ENCODE measurements around the gene ACOX3. TPM values are rescaled to one million over a fixed set of nuclear protein-coding genes. Genes with fewer than 3 reads are reported as not detected.

Gene ACOX3
- total RNA-seq, 4 donors from 2014 or later = 18.7 to 104 (median 31.3) TPM

DNA sequence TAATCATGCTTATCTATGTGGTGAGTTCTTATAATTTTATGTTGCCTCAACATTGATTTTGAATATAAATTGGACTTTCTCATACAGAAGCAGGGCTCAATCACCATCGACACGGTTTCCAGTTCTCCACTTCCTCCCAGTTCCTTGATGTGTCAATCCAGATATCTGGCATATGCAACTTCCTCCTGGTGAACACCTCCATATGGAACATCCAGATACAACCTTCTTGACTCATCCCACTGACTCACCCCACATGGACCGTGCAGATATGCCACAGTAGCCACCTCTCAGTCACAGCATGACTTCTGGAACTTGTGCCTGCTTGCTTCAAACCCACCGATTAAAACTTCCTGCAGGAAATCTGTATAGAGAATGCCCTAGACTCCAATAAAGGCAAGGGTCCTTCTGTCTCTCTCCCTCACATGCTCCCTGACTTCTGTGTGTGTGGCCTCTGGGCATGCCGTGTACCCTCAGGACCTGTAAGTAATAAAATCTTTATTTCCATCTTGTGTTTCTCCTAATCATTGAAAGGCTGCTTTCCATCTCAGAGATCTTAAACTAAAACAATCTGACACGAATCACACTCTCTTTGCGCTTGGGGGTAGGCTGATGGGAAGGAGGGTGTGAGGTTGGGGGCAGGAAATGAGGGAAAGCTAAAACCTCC lies 104.0 kb downstream of the ACOX3 start:
- in situ Hi-C loops (cut with MboI; ENCODE audit: low pct_ligation_motif_present in 1 of 4, low pct_unique_long_range_greater_than_20kb in 1 of 4, low sequenced_read_pairs in 3 of 4) (no loop called here), intact Hi-C loops (cut with DNase I; ENCODE audit: low total_unique reads) (no loop called here)
- Histone ChIP-seq H3K27me3 (no peaks in the 10 kb centered on the region), H3K36me3 (no peaks in the 10 kb centered on the region), H3K27ac (no peak overlapping the region), H3K9me3 (no peaks in the 10 kb centered on the region), H3K4me3 (no peak overlapping the region), H3K4me1 (peaks cover 0 to 8% (median under 1%) of the 10 kb centered on the region in 4 donors)
- 75 to 85% methylated on average over 4 to 7 of the region's 7 CpGs for WGBS, 2 donors (ENCODE audit: low coverage in 1 of 2)
- DNase-seq = no peak
- TF ChIP-seq POLR2A (IDR thresholded peaks at IDR 0.05) = no peak

DNA sequence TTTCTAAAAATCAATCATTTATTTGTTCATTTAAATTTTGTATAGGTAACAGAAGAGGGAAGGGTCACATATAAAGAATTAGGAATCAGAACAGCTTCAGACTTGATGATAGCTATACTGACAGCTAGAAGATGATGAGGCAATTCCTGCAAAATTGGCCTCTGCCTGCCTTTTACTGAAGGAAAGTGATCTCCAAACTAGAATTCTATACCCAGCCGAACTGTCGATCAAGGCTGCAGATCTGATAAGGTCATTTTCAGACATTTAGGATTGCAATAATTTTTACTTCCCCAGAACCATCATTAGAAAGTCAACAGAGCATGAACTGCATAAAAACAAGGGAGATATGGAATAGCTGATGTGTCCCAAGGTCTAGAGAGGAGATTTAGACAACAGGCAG lies 104.7 kb downstream of the ACOX3 start:
- H3K4me1 ChIP-seq = peaks cover 0 to 7% (median 0%) of the 10 kb centered on the region in 4 donors
- WGBS, 2 donors (ENCODE audit: low coverage in 1 of 2) = 99 to 100% methylated on average over 2 of the region's 2 CpGs
- in situ Hi-C loops (cut with MboI; ENCODE audit: low pct_ligation_motif_present in 1 of 4, low pct_unique_long_range_greater_than_20kb in 1 of 4, low sequenced_read_pairs in 3 of 4) (no loop called here), intact Hi-C loops (cut with DNase I; ENCODE audit: low total_unique reads) (no loop called here)
- TF ChIP-seq, protein P1, sequence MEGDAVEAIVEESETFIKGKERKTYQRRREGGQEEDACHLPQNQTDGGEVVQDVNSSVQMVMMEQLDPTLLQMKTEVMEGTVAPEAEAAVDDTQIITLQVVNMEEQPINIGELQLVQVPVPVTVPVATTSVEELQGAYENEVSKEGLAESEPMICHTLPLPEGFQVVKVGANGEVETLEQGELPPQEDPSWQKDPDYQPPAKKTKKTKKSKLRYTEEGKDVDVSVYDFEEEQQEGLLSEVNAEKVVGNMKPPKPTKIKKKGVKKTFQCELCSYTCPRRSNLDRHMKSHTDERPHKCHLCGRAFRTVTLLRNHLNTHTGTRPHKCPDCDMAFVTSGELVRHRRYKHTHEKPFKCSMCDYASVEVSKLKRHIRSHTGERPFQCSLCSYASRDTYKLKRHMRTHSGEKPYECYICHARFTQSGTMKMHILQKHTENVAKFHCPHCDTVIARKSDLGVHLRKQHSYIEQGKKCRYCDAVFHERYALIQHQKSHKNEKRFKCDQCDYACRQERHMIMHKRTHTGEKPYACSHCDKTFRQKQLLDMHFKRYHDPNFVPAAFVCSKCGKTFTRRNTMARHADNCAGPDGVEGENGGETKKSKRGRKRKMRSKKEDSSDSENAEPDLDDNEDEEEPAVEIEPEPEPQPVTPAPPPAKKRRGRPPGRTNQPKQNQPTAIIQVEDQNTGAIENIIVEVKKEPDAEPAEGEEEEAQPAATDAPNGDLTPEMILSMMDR (IDR thresholded peaks at IDR 0.05) = no peak
- no peak for TF ChIP-seq POLR2AphosphoS5 (IDR thresholded peaks at IDR 0.05)
- TF ChIP-seq EP300 (IDR thresholded peaks at IDR 0.05; ENCODE audit: low read depth) = no peak
- no peak for TF ChIP-seq POLR2A (IDR thresholded peaks at IDR 0.05)
- H3K27me3 ChIP-seq = no peaks in the 10 kb centered on the region
- no peak overlapping the region for H3K4me3 ChIP-seq
- no peaks in the 10 kb centered on the region for H3K36me3 ChIP-seq
- H3K27ac ChIP-seq = no peak overlapping the region
- no peak for DNase-seq
- H3K9me3 ChIP-seq = no peaks in the 10 kb centered on the region

DNA sequence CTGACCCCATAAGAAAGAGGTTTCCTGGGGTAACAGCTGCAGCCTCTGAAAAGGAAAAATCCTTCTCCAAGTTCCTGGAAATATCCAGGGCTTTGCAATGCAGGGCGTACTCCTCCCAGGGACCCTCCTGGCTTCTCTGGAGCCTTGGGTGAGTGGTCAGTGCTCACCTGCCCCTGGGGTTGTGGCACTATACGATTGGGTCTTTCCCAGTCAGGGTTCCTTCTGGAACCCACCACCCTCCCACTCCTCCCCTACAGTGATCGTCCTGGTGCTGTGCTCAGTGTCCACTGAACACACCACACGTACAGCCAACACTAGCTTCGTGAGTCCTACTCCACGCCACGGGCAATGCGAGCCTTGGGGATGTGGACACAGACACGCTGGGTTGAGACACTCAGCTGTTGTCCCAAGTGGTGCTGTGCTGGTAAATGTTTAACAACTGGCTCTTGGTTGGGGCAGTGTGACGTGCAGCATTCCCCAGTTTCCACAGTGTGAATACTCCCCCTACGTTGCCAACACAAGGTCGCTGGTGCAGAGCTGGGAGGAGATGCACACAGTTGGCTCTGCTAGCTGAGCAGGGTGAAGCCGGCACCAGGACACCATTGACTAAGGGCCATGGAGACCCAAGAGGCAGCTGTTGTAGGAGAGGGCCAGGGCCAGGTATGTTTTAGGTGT lies 105.6 kb downstream of the ACOX3 start:
- in situ Hi-C loops (cut with MboI; ENCODE audit: low pct_ligation_motif_present in 1 of 4, low pct_unique_long_range_greater_than_20kb in 1 of 4, low sequenced_read_pairs in 3 of 4) = no loop called here
- no peak overlapping the region for H3K27ac ChIP-seq
- H3K36me3 ChIP-seq = no peaks in the 10 kb centered on the region
- intact Hi-C loops (cut with DNase I; ENCODE audit: low total_unique reads) = no loop called here
- H3K27me3 ChIP-seq = no peaks in the 10 kb centered on the region
- H3K9me3 ChIP-seq = no peaks in the 10 kb centered on the region
- H3K4me1 ChIP-seq = peaks cover 0 to 10% (median 2%) of the 10 kb centered on the region in 4 donors
- 81% methylated on average over 13 of the region's 13 CpGs; no CpG with 5 or more reads in 1 of the 2 donors for WGBS, 2 donors (ENCODE audit: low coverage in 1 of 2)
- H3K4me3 ChIP-seq = no peak overlapping the region
- peak; percentile 3 for DNase-seq
- TF ChIP-seq EP300 (IDR thresholded peaks at IDR 0.05; ENCODE audit: low read depth) (no peak), POLR2A (IDR thresholded peaks at IDR 0.05) (no peak)

DNA sequence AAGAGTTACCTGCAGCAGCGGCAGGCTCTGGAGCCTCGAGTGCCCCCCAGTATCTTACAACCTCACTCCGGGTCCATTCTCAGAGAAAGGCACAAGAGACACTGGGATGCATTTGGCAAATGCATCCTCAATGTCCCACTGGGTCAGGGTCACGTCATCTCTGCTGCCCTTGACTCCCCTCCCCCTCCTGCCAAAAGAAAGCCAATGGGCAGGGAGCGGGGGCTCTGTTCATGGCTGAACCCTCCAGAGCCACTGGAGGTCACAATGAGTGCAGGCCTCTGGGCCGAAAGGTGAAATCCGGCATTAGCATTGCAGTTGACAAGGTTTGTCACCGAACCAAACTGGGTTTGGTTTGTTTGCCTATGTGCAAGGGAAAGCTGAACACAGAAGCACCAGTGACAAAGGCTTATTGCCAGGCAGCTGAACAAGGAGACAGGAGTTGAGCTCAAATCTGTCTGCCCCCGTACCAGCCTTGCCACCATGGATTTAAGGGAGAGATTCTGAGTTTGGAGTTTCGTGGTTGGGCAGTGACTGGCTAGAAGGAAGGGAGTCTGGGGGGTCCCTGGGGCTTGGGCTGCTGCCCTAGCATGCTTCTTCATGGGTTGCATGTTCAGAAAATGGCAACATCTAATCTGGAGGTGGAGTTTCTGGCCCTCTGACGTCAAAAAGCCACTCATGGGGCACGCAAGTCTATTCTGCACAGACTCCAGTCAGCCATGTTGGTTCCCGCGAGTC lies 106.6 kb downstream of the ACOX3 start:
- H3K27me3 ChIP-seq = no peaks in the 10 kb centered on the region
- intact Hi-C loops (cut with DNase I; ENCODE audit: low total_unique reads) (no loop called here), in situ Hi-C loops (cut with MboI; ENCODE audit: low pct_ligation_motif_present in 1 of 4, low pct_unique_long_range_greater_than_20kb in 1 of 4, low sequenced_read_pairs in 3 of 4) (no loop called here)
- H3K4me1 ChIP-seq = peaks cover 0 to 10% (median 2%) of the 10 kb centered on the region in 4 donors
- H3K4me3 ChIP-seq = no peak overlapping the region
- H3K36me3 ChIP-seq = no peaks in the 10 kb centered on the region
- no peak for DNase-seq
- TF ChIP-seq, protein P1 (IDR thresholded peaks at IDR 0.05) = no peak
- H3K9me3 ChIP-seq = no peaks in the 10 kb centered on the region
- WGBS, 2 donors (ENCODE audit: low coverage in 1 of 2) = 85 to 100% methylated on average over 1 to 14 of the region's 14 CpGs
- no peak overlapping the region for H3K27ac ChIP-seq

DNA sequence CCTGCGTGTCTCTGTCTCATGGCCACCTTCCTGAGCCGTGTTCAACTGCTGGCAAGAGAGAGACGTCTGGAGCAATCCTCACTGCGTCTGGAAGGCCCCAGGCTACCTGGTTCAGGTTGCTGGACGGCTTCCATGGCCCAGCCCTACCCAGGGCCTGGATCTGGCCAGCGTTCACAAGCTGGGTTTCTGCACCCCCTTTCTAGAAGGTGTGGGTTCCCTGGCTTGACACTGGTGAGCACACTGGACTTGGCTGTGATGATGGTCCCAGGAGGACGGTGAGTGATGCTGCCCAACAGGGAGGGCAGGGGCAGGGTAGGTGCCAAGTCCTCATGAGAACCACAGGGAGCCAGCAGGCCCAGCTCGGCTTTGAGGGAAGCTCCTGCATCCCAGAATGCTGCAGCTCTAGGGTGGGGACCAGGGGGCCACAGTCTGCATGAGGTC lies 107.6 kb downstream of the ACOX3 start:
- H3K4me3 ChIP-seq = no peak overlapping the region
- no peaks in the 10 kb centered on the region for H3K9me3 ChIP-seq
- H3K27ac ChIP-seq = no peak overlapping the region
- TF ChIP-seq, protein P1 (IDR thresholded peaks at IDR 0.05) = no peak
- TF ChIP-seq POLR2AphosphoS5 (IDR thresholded peaks at IDR 0.05) = no peak
- no peak for TF ChIP-seq POLR2A (IDR thresholded peaks at IDR 0.05)
- TF ChIP-seq EP300 (IDR thresholded peaks at IDR 0.05; ENCODE audit: low read depth) = no peak
- H3K27me3 ChIP-seq = no peaks in the 10 kb centered on the region
- in situ Hi-C loops (cut with MboI; ENCODE audit: low pct_ligation_motif_present in 1 of 4, low pct_unique_long_range_greater_than_20kb in 1 of 4, low sequenced_read_pairs in 3 of 4) = no loop called here
- H3K36me3 ChIP-seq = no peaks in the 10 kb centered on the region
- DNase-seq = peak; percentile 3
- peaks cover 0 to 10% (median 2%) of the 10 kb centered on the region in 4 donors for H3K4me1 ChIP-seq
- intact Hi-C loops (cut with DNase I; ENCODE audit: low total_unique reads) = no loop called here
- WGBS, 2 donors (ENCODE audit: low coverage in 1 of 2) = 76% methylated on average over 8 of the region's 8 CpGs; no CpG with 5 or more reads in 1 of the 2 donors
